Keratinocyte (primary cell): ENCODE measurements around the gene CHST12. TPM values are rescaled to one million over a fixed set of nuclear protein-coding genes. Genes with fewer than 3 reads are reported as not detected.

Experiments
- DNase-seq: peaks from one replicate; pipeline ENCODE4 v3.0.0-alpha.2; 2011; ENCODE audit warnings: low read depth, missing footprints, low spot score
- FAIRE-seq: peaks from 2 replicates; lab custom pipeline; 2011; peaks lifted over from hg19 to GRCh38; lab: Jason Lieb, UNC
- H2AFZ ChIP-seq: 2 replicates; pipeline ENCODE4 v1.6.0; 2012; ENCODE audit warnings: low read length, control low read depth, inconsistent platforms; ENCODE audit not compliant: control insufficient read depth
- H3K27ac ChIP-seq: 2 replicates; pipeline ENCODE4 v1.5.1; 2011; ENCODE audit warnings: low read length; ENCODE audit not compliant: control insufficient read depth, insufficient read depth
- H3K27me3 ChIP-seq: 3 replicates; pipeline ENCODE4 v1.6.0; 2011; ENCODE audit warnings: low read length; ENCODE audit not compliant: control insufficient read depth, insufficient read depth; ENCODE audit errors: extremely low read depth
- H3K36me3 ChIP-seq, 2 experiments: 2 replicates in 1 of 2; 3 replicates in 1 of 2; pipeline ENCODE4 v1.5.1; 2011; ENCODE audit warnings: low read length in 2 of 2, mild to moderate bottlenecking in 1 of 2; ENCODE audit not compliant: control insufficient read depth in 2 of 2, insufficient read depth in 2 of 2; ENCODE audit errors: extremely low read depth in 1 of 2
- H3K4me1 ChIP-seq: 3 replicates; pipeline ENCODE4 v1.5.1; 2011; ENCODE audit warnings: low read length; ENCODE audit not compliant: control insufficient read depth, insufficient read depth; ENCODE audit errors: extremely low read depth
- H3K4me2 ChIP-seq: 3 replicates; pipeline ENCODE4 v1.6.0; 2011; ENCODE audit warnings: low read depth, low read length; ENCODE audit not compliant: control insufficient read depth, insufficient read depth; ENCODE audit errors: extremely low read depth
- H3K4me3 ChIP-seq, 3 experiments: fragments of 200-600 bp in 1 of 3; sonication (generic) in 1 of 3; 2 replicates in 2 of 3; 3 replicates in 1 of 3; pipeline ENCODE4 v1.5.1; 2011 to 2016; ENCODE audit warnings: low read length in 3 of 3, mild to moderate bottlenecking in 3 of 3, control low read depth in 2 of 3, inconsistent platforms in 1 of 3, low read depth in 1 of 3, mixed read lengths in 1 of 3, mixed run types in 1 of 3, moderate library complexity in 1 of 3; ENCODE audit not compliant: control insufficient read depth in 2 of 3, insufficient read depth in 2 of 3; ENCODE audit errors: extremely low read depth in 1 of 3
- H3K79me2 ChIP-seq: 2 replicates; pipeline ENCODE4 v1.6.0; 2012; ENCODE audit warnings: low read length; ENCODE audit not compliant: control insufficient read depth, insufficient read depth
- H3K9ac ChIP-seq: 3 replicates; pipeline ENCODE4 v1.6.0; 2011; ENCODE audit warnings: low read length; ENCODE audit not compliant: control insufficient read depth, insufficient read depth; ENCODE audit errors: extremely low read depth
- H3K9me1 ChIP-seq: 3 replicates; pipeline ENCODE4 v1.6.0; 2011; ENCODE audit warnings: low read length; ENCODE audit not compliant: control insufficient read depth, insufficient read depth; ENCODE audit errors: extremely low read depth
- H3K9me3 ChIP-seq: 2 replicates; pipeline ENCODE4 v1.5.1; 2012; ENCODE audit warnings: low read depth, low read length; ENCODE audit not compliant: control insufficient read depth
- H4K20me1 ChIP-seq: 3 replicates; pipeline ENCODE4 v1.6.0; 2011; ENCODE audit warnings: low read length; ENCODE audit not compliant: control insufficient read depth, insufficient read depth; ENCODE audit errors: extremely low read depth
- CTCF ChIP-seq, 3 experiments: IDR thresholded peaks in 1 of 3; conservative IDR thresholded peaks in 1 of 3; optimal IDR thresholded peaks in 1 of 3; 2 replicates in 2 of 3; 3 replicates in 1 of 3; pipeline versions ENCODE3 to v1.5.1; 2011; ENCODE audit warnings: low read length in 3 of 3, mild to moderate bottlenecking in 3 of 3, moderate library complexity in 2 of 3, control low read depth in 1 of 3, inconsistent platforms in 1 of 3; ENCODE audit not compliant: insufficient read depth in 2 of 3; ENCODE audit errors: extremely low read depth in 1 of 3
- EZH2 ChIP-seq: IDR thresholded peaks from one replicate; pipeline ENCODE4 v1.6.1; 2012; ENCODE audit warnings: inconsistent platforms, mild to moderate bottlenecking, low read length, moderate library complexity
- dilution Hi-C: fragments of 300-500 bp; cut with MboI; formaldehyde crosslinking; loops from one replicate; pipeline ENCODE4 v1.7.0; 2020; ENCODE audit warnings: low sequenced_read_pairs; ENCODE audit not compliant: extremely low pct_ligation_motif_present
- polyA plus RNA-seq, 5 experiments: library from polyadenylated mRNA; depleted of rRNA in 3 of 5; stranded (reverse) in 3 of 5; stranded (forward) in 1 of 5; unstranded in 1 of 5; fragments of >200 nt; gene quantifications; 1 replicate in 1 of 5; 2 replicates in 3 of 5; 3 replicates in 1 of 5; pipeline versions ENCODE4 v1.2.1 to v1.2.3, GENCODE V29; 2011 to 2012; ENCODE audit warnings: missing spikeins in 2 of 5, low read depth in 1 of 5, low replicate concordance in 1 of 5

CHST12 gene
- polyA plus RNA-seq, 1 donor (not counting 4 experiments of a cell fraction or from before 2014, with no cell fraction given) = 5.0 TPM

- no peaks in the 10 kb centered on the region for H3K9me3 ChIP-seq
- H3K36me3 ChIP-seq = no peaks in the 10 kb centered on the region
- H2AFZ ChIP-seq = no peak overlapping the region
- no peaks in the 10 kb centered on the region for H3K9me1 ChIP-seq
- no peak overlapping the region for H3K4me2 ChIP-seq
- no peak for DNase-seq
- H3K27me3 ChIP-seq = peaks cover 19% of the 10 kb centered on the region
- no peaks in the 10 kb centered on the region for H4K20me1 ChIP-seq
- dilution Hi-C loops = no loop called here
- no peak overlapping the region for H3K9ac ChIP-seq
- no peak for FAIRE-seq
- H3K79me2 ChIP-seq = no peaks in the 10 kb centered on the region
- H3K4me1 ChIP-seq = peaks cover 9% of the 10 kb centered on the region
- H3K27ac ChIP-seq = no peak overlapping the region
- no peak overlapping the region for H3K4me3 ChIP-seq
- TF ChIP-seq CTCF (optimal IDR thresholded peaks at IDR 0.05 in 1 of 3, IDR thresholded peaks at IDR 0.05 in 1 of 3, conservative IDR thresholded peaks at IDR 0.05 in 1 of 3; ENCODE audit: extremely low read depth in 1 of 3, insufficient read depth in 2 of 3, low read length in 3 of 3) (no peak), EZH2 (no peak)
These were observed 72.2 kb downstream of the CHST12 start for GRCh38 chr7:2475678-2476015.

- H3K27me3 ChIP-seq = peaks cover 19% of the 10 kb centered on the region
- no peaks in the 10 kb centered on the region for H3K36me3 ChIP-seq
- no peaks in the 10 kb centered on the region for H3K9me3 ChIP-seq
- dilution Hi-C loops = no loop called here
- peaks cover 3% of the 10 kb centered on the region for H3K4me1 ChIP-seq
- no peak within 1 kb of the TSS for H3K4me3 ChIP-seq
- no peak within 1 kb of the TSS for H2AFZ ChIP-seq
- H3K9ac ChIP-seq = no peak within 1 kb of the TSS
- DNase-seq (no peak), FAIRE-seq (no peak)
- no peaks in the 10 kb centered on the region for H3K79me2 ChIP-seq
- H4K20me1 ChIP-seq = no peaks in the 10 kb centered on the region
- H3K4me2 ChIP-seq = no peak within 1 kb of the TSS
- no peaks in the 10 kb centered on the region for H3K9me1 ChIP-seq
- no peak within 1 kb of the TSS for H3K27ac ChIP-seq
- TF ChIP-seq CTCF (optimal IDR thresholded peaks at IDR 0.05 in 1 of 3, IDR thresholded peaks at IDR 0.05 in 1 of 3, conservative IDR thresholded peaks at IDR 0.05 in 1 of 3; ENCODE audit: extremely low read depth in 1 of 3, insufficient read depth in 2 of 3, low read length in 3 of 3) (no peak), EZH2 (no peak)
These were observed 72.9 kb downstream of the CHST12 start, which contains the start of gene GRIFIN for GRCh38 chr7:2476298-2476697. TSS of gene GRIFIN (minus strand) at chr7:2476398. CDS start at chr7:2476383, 15 bp downstream.
